ENCODE data around the gene SLC12A9. TPM values are rescaled to one million over a fixed set of nuclear protein-coding genes. Genes with fewer than 3 reads are reported as not detected.
A peak's percentile ranks its signal among the peaks of the same experiment; 100 is the strongest.

The SLC12A9 gene
- total and polyA plus RNA-seq, 4 donors: 8.5 to 43.9 (median 27.3) TPM

- H3K4me1 ChIP-seq (ENCODE audit: control insufficient read depth in 1 of 2, insufficient read depth in 2 of 2, low read length in 2 of 2): no peaks in the 10 kb centered on the region
- ATAC-seq (ENCODE audit: low FRiP score): no peak
- DNase-seq: no peak
- no peaks in the 10 kb centered on the region for H3K27me3 ChIP-seq (ENCODE audit: control insufficient read depth in 1 of 2, insufficient read depth in 2 of 2, low read length in 1 of 2)
- WGBS, 2 donors: 72 to 79% methylated on average over 17 of the region's 17 CpGs
- no peaks in the 10 kb centered on the region for H3K9me3 ChIP-seq (ENCODE audit: control insufficient read depth, low read length)
- peak overlapping the region in 1 of 2 donors; percentile 49 for H3K27ac ChIP-seq (ENCODE audit: low read depth in 1 of 2, low read length in 2 of 2)
- H3K4me3 ChIP-seq (ENCODE audit: low read length in 2 of 2): no peak overlapping the region
- intact Hi-C loops (cut with DNase I): no loop called here
- H3K36me3 ChIP-seq (ENCODE audit: control insufficient read depth in 1 of 2, insufficient read depth in 2 of 2, low read length in 1 of 2): no peaks in the 10 kb centered on the region
Observed at GRCh38 chr7:100865372-100865911, 12.9 kb downstream of the SLC12A9 start.

- H3K36me3 ChIP-seq (ENCODE audit: control insufficient read depth in 1 of 2, insufficient read depth in 2 of 2, low read length in 1 of 2): no peaks in the 10 kb centered on the region
- peak overlapping the region in 1 of 2 donors; percentile 8 for H3K4me3 ChIP-seq (ENCODE audit: low read length in 2 of 2)
- H3K4me1 ChIP-seq (ENCODE audit: control insufficient read depth in 1 of 2, insufficient read depth in 2 of 2, low read length in 2 of 2): no peaks in the 10 kb centered on the region
- WGBS, 2 donors: 38 to 40% methylated on average over 42 to 46 of the region's 46 CpGs
- ATAC-seq (ENCODE audit: low FRiP score) (peak; percentile 38), DNase-seq (peak; percentile 90 to 94)
- intact Hi-C loops (cut with DNase I): no loop called here
- no peaks in the 10 kb centered on the region for H3K27me3 ChIP-seq (ENCODE audit: control insufficient read depth in 1 of 2, insufficient read depth in 2 of 2, low read length in 1 of 2)
- H3K27ac ChIP-seq (ENCODE audit: low read depth in 1 of 2, low read length in 2 of 2): peak overlapping the region; percentile 34 to 79
- no peaks in the 10 kb centered on the region for H3K9me3 ChIP-seq (ENCODE audit: control insufficient read depth, low read length)
Observed at GRCh38 chr7:100865938-100866728, 13.6 kb downstream of the SLC12A9 start.

- Histone ChIP-seq H3K4me1 (ENCODE audit: control insufficient read depth in 1 of 2, insufficient read depth in 2 of 2, low read length in 2 of 2) (no peaks in the 10 kb centered on the region), H3K36me3 (ENCODE audit: control insufficient read depth in 1 of 2, insufficient read depth in 2 of 2, low read length in 1 of 2) (no peaks in the 10 kb centered on the region), H3K27ac (ENCODE audit: low read depth in 1 of 2, low read length in 2 of 2) (peak overlapping the region; percentile 34 to 79), H3K4me3 (ENCODE audit: low read length in 2 of 2) (peak overlapping the region in 1 of 2 donors; percentile 8), H3K27me3 (ENCODE audit: control insufficient read depth in 1 of 2, insufficient read depth in 2 of 2, low read length in 1 of 2) (no peaks in the 10 kb centered on the region), H3K9me3 (ENCODE audit: control insufficient read depth, low read length) (no peaks in the 10 kb centered on the region)
- no peak for ATAC-seq (ENCODE audit: low FRiP score)
- 27 to 31% methylated on average over 5 of the region's 5 CpGs for WGBS, 2 donors
- intact Hi-C loops (cut with DNase I): no loop called here
- DNase-seq: no peak
Observed at GRCh38 chr7:100866729-100867039, 14.2 kb downstream of the SLC12A9 start.

DNA sequence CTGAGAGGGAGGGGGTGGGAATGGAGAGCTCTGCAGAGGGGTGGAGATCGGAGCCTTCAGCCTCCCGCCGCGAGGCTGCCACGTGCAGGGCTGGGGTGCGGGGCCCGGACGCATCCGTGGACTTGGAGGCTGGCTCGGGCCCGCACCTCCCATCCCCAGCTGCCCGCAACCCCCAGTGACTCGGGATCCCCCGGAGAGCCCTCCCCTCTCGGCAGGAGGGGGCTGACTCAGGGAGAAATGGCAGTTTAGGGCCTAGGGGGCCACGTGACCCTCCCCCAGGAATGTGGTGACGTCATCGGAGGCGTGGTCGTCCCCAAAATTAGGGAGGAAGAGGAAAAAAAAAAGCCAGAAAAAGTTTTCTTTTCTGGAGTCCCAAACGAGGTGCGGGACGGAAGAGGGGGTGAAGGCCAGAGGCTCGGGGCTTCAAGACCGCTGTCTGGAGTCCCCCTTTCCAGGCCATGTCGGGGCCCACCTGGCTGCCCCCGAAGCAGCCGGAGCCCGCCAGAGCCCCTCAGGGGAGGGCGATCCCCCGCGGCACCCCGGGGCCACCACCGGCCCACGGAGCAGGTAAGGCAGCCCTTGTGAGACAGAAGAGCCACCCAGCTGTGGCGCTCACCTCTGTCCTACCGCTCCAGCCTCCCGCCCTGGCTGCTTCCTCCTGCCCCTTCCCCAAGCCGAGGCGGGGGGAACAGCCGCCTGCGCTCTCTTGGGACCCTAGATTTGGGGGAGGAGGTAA is 14.7 kb downstream of the SLC12A9 start, which contains the start of gene TRIP6:
Gene TRIP6 (plus strand): TSS at position 348 of the 736 bp plus-strand sequence. CDS start 111 bp downstream, at position 459.
- H3K27ac ChIP-seq (ENCODE audit: low read depth in 1 of 2, low read length in 2 of 2): peak within 1 kb of the TSS; percentile 53 to 92
- no peaks in the 10 kb centered on the region for H3K9me3 ChIP-seq (ENCODE audit: control insufficient read depth, low read length)
- peak; percentile 95 to 97 for DNase-seq
- peak within 1 kb of the TSS; percentile 89 to 97 for H3K4me3 ChIP-seq (ENCODE audit: low read length in 2 of 2)
- no peaks in the 10 kb centered on the region for H3K4me1 ChIP-seq (ENCODE audit: control insufficient read depth in 1 of 2, insufficient read depth in 2 of 2, low read length in 2 of 2)
- 0% methylated on average over 32 to 42 of the region's 42 CpGs for WGBS, 2 donors
- H3K27me3 ChIP-seq (ENCODE audit: control insufficient read depth in 1 of 2, insufficient read depth in 2 of 2, low read length in 1 of 2): no peaks in the 10 kb centered on the region
- intact Hi-C loops (cut with DNase I): no loop called here
- peak; percentile 88 for ATAC-seq (ENCODE audit: low FRiP score)
- no peaks in the 10 kb centered on the region for H3K36me3 ChIP-seq (ENCODE audit: control insufficient read depth in 1 of 2, insufficient read depth in 2 of 2, low read length in 1 of 2)

GRCh38 chr7:100867776-100868485 is 15.4 kb downstream of the SLC12A9 start:
- no peak for ATAC-seq (ENCODE audit: low FRiP score)
- H3K9me3 ChIP-seq (ENCODE audit: control insufficient read depth, low read length): no peaks in the 10 kb centered on the region
- DNase-seq: no peak
- intact Hi-C loops (cut with DNase I): no loop called here
- no peaks in the 10 kb centered on the region for H3K27me3 ChIP-seq (ENCODE audit: control insufficient read depth in 1 of 2, insufficient read depth in 2 of 2, low read length in 1 of 2)
- 3 to 8% methylated on average over 27 of the region's 27 CpGs for whole genome bisulfite sequencing, 2 donors
- peak overlapping the region; percentile 89 to 97 for H3K4me3 ChIP-seq (ENCODE audit: low read length in 2 of 2)
- no peaks in the 10 kb centered on the region for H3K4me1 ChIP-seq (ENCODE audit: control insufficient read depth in 1 of 2, insufficient read depth in 2 of 2, low read length in 2 of 2)
- peak overlapping the region; percentile 53 to 92 for H3K27ac ChIP-seq (ENCODE audit: low read depth in 1 of 2, low read length in 2 of 2)
- H3K36me3 ChIP-seq (ENCODE audit: control insufficient read depth in 1 of 2, insufficient read depth in 2 of 2, low read length in 1 of 2): no peaks in the 10 kb centered on the region

DNA sequence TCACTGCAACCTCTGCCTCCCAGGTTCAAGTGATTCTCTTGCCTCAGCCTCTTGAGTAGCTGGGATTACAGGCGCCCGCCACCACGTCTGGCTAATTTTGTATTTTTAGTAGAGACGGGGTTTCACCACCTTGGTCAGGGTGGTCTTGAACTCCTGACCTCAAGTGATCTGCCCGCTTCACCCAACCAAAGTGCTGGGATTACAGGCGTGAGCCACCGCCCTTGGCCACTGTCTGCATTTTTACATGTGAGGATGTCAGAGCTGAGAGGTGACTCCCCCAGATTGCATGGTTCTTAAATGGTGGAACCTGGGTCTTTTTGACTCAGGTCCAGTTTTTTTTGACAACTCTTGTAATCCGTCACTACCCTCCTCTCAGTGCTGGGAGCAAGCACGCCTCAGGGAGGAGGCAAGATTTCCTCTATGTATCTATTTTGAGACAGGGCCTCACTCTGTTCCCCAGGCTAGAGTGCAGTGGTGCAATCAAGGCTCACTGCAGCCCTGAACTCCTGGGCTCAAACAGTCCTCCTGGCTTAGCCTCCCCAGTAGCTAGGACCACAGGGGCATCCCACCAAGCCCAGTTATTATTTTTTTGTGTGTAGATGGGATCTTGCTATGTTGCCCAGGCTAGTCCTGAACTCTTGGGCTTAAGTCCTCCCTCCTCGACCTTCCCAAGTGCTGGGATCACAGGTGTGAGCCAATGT is 21.2 kb downstream of the SLC12A9 start:
- peak overlapping the region; percentile 10 to 95 for H3K27ac ChIP-seq (ENCODE audit: low read depth in 1 of 2, low read length in 2 of 2)
- 87 to 88% methylated on average over 10 of the region's 10 CpGs for WGBS, 2 donors
- no peaks in the 10 kb centered on the region for H3K4me1 ChIP-seq (ENCODE audit: control insufficient read depth in 1 of 2, insufficient read depth in 2 of 2, low read length in 2 of 2)

GRCh38 chr7:100874300-100874576 is 21.7 kb downstream of the SLC12A9 start:
- peak overlapping the region; percentile 10 to 95 for H3K27ac ChIP-seq (ENCODE audit: low read depth in 1 of 2, low read length in 2 of 2)
- 56 to 66% methylated on average over 8 of the region's 8 CpGs for WGBS, 2 donors
- H3K27me3 ChIP-seq (ENCODE audit: control insufficient read depth in 1 of 2, insufficient read depth in 2 of 2, low read length in 1 of 2): no peaks in the 10 kb centered on the region
- H3K36me3 ChIP-seq (ENCODE audit: control insufficient read depth in 1 of 2, insufficient read depth in 2 of 2, low read length in 1 of 2): no peaks in the 10 kb centered on the region
- intact Hi-C loops (cut with DNase I): no loop called here
- no peaks in the 10 kb centered on the region for H3K4me1 ChIP-seq (ENCODE audit: control insufficient read depth in 1 of 2, insufficient read depth in 2 of 2, low read length in 2 of 2)
- no peak for DNase-seq
- ATAC-seq (ENCODE audit: low FRiP score): no peak
- H3K9me3 ChIP-seq (ENCODE audit: control insufficient read depth, low read length): no peaks in the 10 kb centered on the region
- peak overlapping the region in 1 of 2 donors; percentile 3 for H3K4me3 ChIP-seq (ENCODE audit: low read length in 2 of 2)

More for the DNA sequence above, 21.2 kb downstream of the SLC12A9 start:
- no peak overlapping the region for H3K4me3 ChIP-seq (ENCODE audit: low read length in 2 of 2)
- no peaks in the 10 kb centered on the region for H3K27me3 ChIP-seq (ENCODE audit: control insufficient read depth in 1 of 2, insufficient read depth in 2 of 2, low read length in 1 of 2)
- no peaks in the 10 kb centered on the region for H3K9me3 ChIP-seq (ENCODE audit: control insufficient read depth, low read length)
- DNase-seq: no peak
- intact Hi-C loops (cut with DNase I): no loop called here
- no peak for ATAC-seq (ENCODE audit: low FRiP score)
- no peaks in the 10 kb centered on the region for H3K36me3 ChIP-seq (ENCODE audit: control insufficient read depth in 1 of 2, insufficient read depth in 2 of 2, low read length in 1 of 2)
